Keratinocyte (primary cell): Measurements from ENCODE around the gene GLB1L2.

Experiments
- EZH2 ChIP-seq: IDR thresholded peaks from one replicate; pipeline ENCODE4 v1.6.1; 2012; ENCODE audit warnings: inconsistent platforms, mild to moderate bottlenecking, low read length, moderate library complexity
- TF ChIP-seq, protein P1 (sequence below), 3 experiments: IDR thresholded peaks in 1 of 3; conservative IDR thresholded peaks in 1 of 3; optimal IDR thresholded peaks in 1 of 3; 2 replicates in 2 of 3; 3 replicates in 1 of 3; pipeline versions ENCODE3 to v1.5.1; 2011; ENCODE audit warnings: low read length in 3 of 3, mild to moderate bottlenecking in 3 of 3, moderate library complexity in 2 of 3, control low read depth in 1 of 3, inconsistent platforms in 1 of 3; ENCODE audit not compliant: insufficient read depth in 2 of 3; ENCODE audit errors: extremely low read depth in 1 of 3

DNA sequence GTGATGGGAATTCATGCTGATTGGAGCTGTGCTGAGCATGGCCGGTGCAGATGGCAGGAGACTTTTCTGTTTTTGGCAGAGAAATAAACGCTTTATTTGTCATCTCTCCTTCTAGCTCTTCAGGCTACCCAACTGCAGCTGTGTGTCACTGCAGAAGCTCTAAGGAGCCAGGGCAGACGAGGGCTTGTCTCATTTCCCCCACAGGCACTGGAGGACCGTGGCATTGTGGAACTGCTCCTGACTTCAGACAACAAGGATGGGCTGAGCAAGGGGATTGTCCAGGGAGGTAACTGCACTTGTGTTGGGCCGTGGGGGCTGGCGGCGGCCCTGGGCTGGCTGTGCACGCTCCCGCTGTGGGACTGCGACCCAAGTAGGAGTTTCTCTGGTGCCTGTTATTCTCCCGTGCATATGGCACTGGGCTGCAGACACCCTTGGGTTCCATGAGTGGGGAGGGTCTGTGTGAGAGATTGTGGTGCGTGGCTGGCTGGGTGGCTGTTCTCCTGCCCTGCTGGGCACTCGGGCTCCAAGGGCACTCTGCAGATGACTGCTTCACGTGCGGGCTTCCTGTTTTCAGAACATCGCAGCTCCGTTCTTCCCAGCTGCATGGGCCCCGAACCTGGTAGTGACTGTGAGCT lies 27.2 kb downstream of the GLB1L2 start:
- TF ChIP-seq, protein P1, sequence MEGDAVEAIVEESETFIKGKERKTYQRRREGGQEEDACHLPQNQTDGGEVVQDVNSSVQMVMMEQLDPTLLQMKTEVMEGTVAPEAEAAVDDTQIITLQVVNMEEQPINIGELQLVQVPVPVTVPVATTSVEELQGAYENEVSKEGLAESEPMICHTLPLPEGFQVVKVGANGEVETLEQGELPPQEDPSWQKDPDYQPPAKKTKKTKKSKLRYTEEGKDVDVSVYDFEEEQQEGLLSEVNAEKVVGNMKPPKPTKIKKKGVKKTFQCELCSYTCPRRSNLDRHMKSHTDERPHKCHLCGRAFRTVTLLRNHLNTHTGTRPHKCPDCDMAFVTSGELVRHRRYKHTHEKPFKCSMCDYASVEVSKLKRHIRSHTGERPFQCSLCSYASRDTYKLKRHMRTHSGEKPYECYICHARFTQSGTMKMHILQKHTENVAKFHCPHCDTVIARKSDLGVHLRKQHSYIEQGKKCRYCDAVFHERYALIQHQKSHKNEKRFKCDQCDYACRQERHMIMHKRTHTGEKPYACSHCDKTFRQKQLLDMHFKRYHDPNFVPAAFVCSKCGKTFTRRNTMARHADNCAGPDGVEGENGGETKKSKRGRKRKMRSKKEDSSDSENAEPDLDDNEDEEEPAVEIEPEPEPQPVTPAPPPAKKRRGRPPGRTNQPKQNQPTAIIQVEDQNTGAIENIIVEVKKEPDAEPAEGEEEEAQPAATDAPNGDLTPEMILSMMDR (optimal IDR thresholded peaks at IDR 0.05 in 1 of 3, IDR thresholded peaks at IDR 0.05 in 1 of 3, conservative IDR thresholded peaks at IDR 0.05 in 1 of 3; ENCODE audit: extremely low read depth in 1 of 3, insufficient read depth in 2 of 3, low read length in 3 of 3) = no peak
- TF ChIP-seq EZH2 = no peak
